Keratinocyte (primary cell): Measurements from ENCODE around the gene GPANK1. TPM values are rescaled to one million over a fixed set of nuclear protein-coding genes. Genes with fewer than 3 reads are reported as not detected.

Experiments
- DNase-seq: peaks from one replicate; pipeline ENCODE4 v3.0.0-alpha.2; 2011; ENCODE audit warnings: low read depth, missing footprints, low spot score
- FAIRE-seq: peaks from 2 replicates; lab custom pipeline; 2011; peaks lifted over from hg19 to GRCh38; lab: Jason Lieb, UNC
- H2AFZ ChIP-seq: 2 replicates; pipeline ENCODE4 v1.6.0; 2012; ENCODE audit warnings: low read length, control low read depth, inconsistent platforms; ENCODE audit not compliant: control insufficient read depth
- H3K27ac ChIP-seq: 2 replicates; pipeline ENCODE4 v1.5.1; 2011; ENCODE audit warnings: low read length; ENCODE audit not compliant: control insufficient read depth, insufficient read depth
- H3K27me3 ChIP-seq: 3 replicates; pipeline ENCODE4 v1.6.0; 2011; ENCODE audit warnings: low read length; ENCODE audit not compliant: control insufficient read depth, insufficient read depth; ENCODE audit errors: extremely low read depth
- H3K36me3 ChIP-seq, 2 experiments: 2 replicates in 1 of 2; 3 replicates in 1 of 2; pipeline ENCODE4 v1.5.1; 2011; ENCODE audit warnings: low read length in 2 of 2, mild to moderate bottlenecking in 1 of 2; ENCODE audit not compliant: control insufficient read depth in 2 of 2, insufficient read depth in 2 of 2; ENCODE audit errors: extremely low read depth in 1 of 2
- H3K4me1 ChIP-seq: 3 replicates; pipeline ENCODE4 v1.5.1; 2011; ENCODE audit warnings: low read length; ENCODE audit not compliant: control insufficient read depth, insufficient read depth; ENCODE audit errors: extremely low read depth
- H3K4me2 ChIP-seq: 3 replicates; pipeline ENCODE4 v1.6.0; 2011; ENCODE audit warnings: low read depth, low read length; ENCODE audit not compliant: control insufficient read depth, insufficient read depth; ENCODE audit errors: extremely low read depth
- H3K4me3 ChIP-seq, 3 experiments: fragments of 200-600 bp in 1 of 3; sonication (generic) in 1 of 3; 2 replicates in 2 of 3; 3 replicates in 1 of 3; pipeline ENCODE4 v1.5.1; 2011 to 2016; ENCODE audit warnings: low read length in 3 of 3, mild to moderate bottlenecking in 3 of 3, control low read depth in 2 of 3, inconsistent platforms in 1 of 3, low read depth in 1 of 3, mixed read lengths in 1 of 3, mixed run types in 1 of 3, moderate library complexity in 1 of 3; ENCODE audit not compliant: control insufficient read depth in 2 of 3, insufficient read depth in 2 of 3; ENCODE audit errors: extremely low read depth in 1 of 3
- H3K79me2 ChIP-seq: 2 replicates; pipeline ENCODE4 v1.6.0; 2012; ENCODE audit warnings: low read length; ENCODE audit not compliant: control insufficient read depth, insufficient read depth
- H3K9ac ChIP-seq: 3 replicates; pipeline ENCODE4 v1.6.0; 2011; ENCODE audit warnings: low read length; ENCODE audit not compliant: control insufficient read depth, insufficient read depth; ENCODE audit errors: extremely low read depth
- H3K9me1 ChIP-seq: 3 replicates; pipeline ENCODE4 v1.6.0; 2011; ENCODE audit warnings: low read length; ENCODE audit not compliant: control insufficient read depth, insufficient read depth; ENCODE audit errors: extremely low read depth
- H3K9me3 ChIP-seq: 2 replicates; pipeline ENCODE4 v1.5.1; 2012; ENCODE audit warnings: low read depth, low read length; ENCODE audit not compliant: control insufficient read depth
- H4K20me1 ChIP-seq: 3 replicates; pipeline ENCODE4 v1.6.0; 2011; ENCODE audit warnings: low read length; ENCODE audit not compliant: control insufficient read depth, insufficient read depth; ENCODE audit errors: extremely low read depth
- CTCF ChIP-seq, 3 experiments: IDR thresholded peaks in 1 of 3; conservative IDR thresholded peaks in 1 of 3; optimal IDR thresholded peaks in 1 of 3; 2 replicates in 2 of 3; 3 replicates in 1 of 3; pipeline versions ENCODE3 to v1.5.1; 2011; ENCODE audit warnings: low read length in 3 of 3, mild to moderate bottlenecking in 3 of 3, moderate library complexity in 2 of 3, control low read depth in 1 of 3, inconsistent platforms in 1 of 3; ENCODE audit not compliant: insufficient read depth in 2 of 3; ENCODE audit errors: extremely low read depth in 1 of 3
- EZH2 ChIP-seq: IDR thresholded peaks from one replicate; pipeline ENCODE4 v1.6.1; 2012; ENCODE audit warnings: inconsistent platforms, mild to moderate bottlenecking, low read length, moderate library complexity
- dilution Hi-C: fragments of 300-500 bp; cut with MboI; formaldehyde crosslinking; loops from one replicate; pipeline ENCODE4 v1.7.0; 2020; ENCODE audit warnings: low sequenced_read_pairs; ENCODE audit not compliant: extremely low pct_ligation_motif_present
- polyA plus RNA-seq, 5 experiments: library from polyadenylated mRNA; depleted of rRNA in 3 of 5; stranded (reverse) in 3 of 5; stranded (forward) in 1 of 5; unstranded in 1 of 5; fragments of >200 nt; gene quantifications; 1 replicate in 1 of 5; 2 replicates in 3 of 5; 3 replicates in 1 of 5; pipeline versions ENCODE4 v1.2.1 to v1.2.3, GENCODE V29; 2011 to 2012; ENCODE audit warnings: missing spikeins in 2 of 5, low read depth in 1 of 5, low replicate concordance in 1 of 5

The GPANK1 gene
- polyA plus RNA-seq, 1 donor (not counting 4 experiments of a cell fraction or from before 2014, with no cell fraction given) = 10.0 TPM

- TF ChIP-seq EZH2 = no peak
- TF ChIP-seq CTCF (optimal IDR thresholded peaks at IDR 0.05 in 1 of 3, IDR thresholded peaks at IDR 0.05 in 1 of 3, conservative IDR thresholded peaks at IDR 0.05 in 1 of 3; ENCODE audit: extremely low read depth in 1 of 3, insufficient read depth in 2 of 3, low read length in 3 of 3) = no peak
- no peaks in the 10 kb centered on the region for H3K4me1 ChIP-seq
- no peak for FAIRE-seq
Observed at GRCh38 chr6:31691564-31692108, 26.8 kb upstream of the GPANK1 start.

DNA sequence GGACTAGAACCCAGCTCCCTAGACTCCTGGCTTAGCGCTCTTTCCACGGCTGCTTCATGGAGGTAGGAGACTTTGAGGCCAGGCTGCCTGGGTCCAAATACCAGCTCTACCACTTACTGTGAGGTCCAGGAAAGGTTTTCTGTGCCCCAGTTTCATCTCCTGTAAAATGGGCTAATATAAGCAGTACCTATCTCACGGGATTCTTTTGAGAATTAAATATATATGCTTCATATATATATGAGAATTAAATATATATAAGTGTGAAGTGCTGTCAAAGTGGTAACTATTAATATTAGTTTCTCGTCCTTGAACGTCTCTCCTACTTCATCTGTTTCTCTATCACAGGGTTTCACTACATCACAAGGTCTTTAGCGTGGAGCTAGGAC lies 26.3 kb upstream of the GPANK1 start:
- Histone ChIP-seq H3K27me3 (no peaks in the 10 kb centered on the region), H3K4me2 (no peak overlapping the region), H2AFZ (no peak overlapping the region), H4K20me1 (no peaks in the 10 kb centered on the region), H3K9me1 (no peaks in the 10 kb centered on the region), H3K4me1 (no peaks in the 10 kb centered on the region), H3K79me2 (no peaks in the 10 kb centered on the region), H3K9ac (no peak overlapping the region), H3K27ac (no peak overlapping the region), H3K36me3 (peaks cover 22 to 46% of the 10 kb centered on the region in 2 experiments), H3K4me3 (no peak overlapping the region), H3K9me3 (no peaks in the 10 kb centered on the region)
- FAIRE-seq (no peak), DNase-seq (no peak)
- no peak for TF ChIP-seq EZH2
- no peak for TF ChIP-seq CTCF (optimal IDR thresholded peaks at IDR 0.05 in 1 of 3, IDR thresholded peaks at IDR 0.05 in 1 of 3, conservative IDR thresholded peaks at IDR 0.05 in 1 of 3; ENCODE audit: extremely low read depth in 1 of 3, insufficient read depth in 2 of 3, low read length in 3 of 3)
- dilution Hi-C loops = no loop called here

More at GRCh38 chr6:31691564-31692108, 26.8 kb upstream of the GPANK1 start:
- H3K9me3 ChIP-seq = no peaks in the 10 kb centered on the region
- no peaks in the 10 kb centered on the region for H3K9me1 ChIP-seq
- no peak overlapping the region for H2AFZ ChIP-seq
- dilution Hi-C loops = no loop called here
- H4K20me1 ChIP-seq = no peaks in the 10 kb centered on the region
- no peak for DNase-seq
- H3K27ac ChIP-seq = no peak overlapping the region
- H3K27me3 ChIP-seq = no peaks in the 10 kb centered on the region
- peaks cover 22 to 41% of the 10 kb centered on the region in 2 experiments for H3K36me3 ChIP-seq
- H3K4me3 ChIP-seq = no peak overlapping the region
- no peak overlapping the region for H3K9ac ChIP-seq
- H3K79me2 ChIP-seq = no peaks in the 10 kb centered on the region
- no peak overlapping the region for H3K4me2 ChIP-seq
